ENCODE data around the gene SBF2. TPM values are rescaled to one million over a fixed set of nuclear protein-coding genes. Genes with fewer than 3 reads are reported as not detected.

Gene SBF2
- total and polyA plus RNA-seq, 3 experiments from 2014 or later, result 3.7 to 4.3 (median 4.2) TPM

DNA sequence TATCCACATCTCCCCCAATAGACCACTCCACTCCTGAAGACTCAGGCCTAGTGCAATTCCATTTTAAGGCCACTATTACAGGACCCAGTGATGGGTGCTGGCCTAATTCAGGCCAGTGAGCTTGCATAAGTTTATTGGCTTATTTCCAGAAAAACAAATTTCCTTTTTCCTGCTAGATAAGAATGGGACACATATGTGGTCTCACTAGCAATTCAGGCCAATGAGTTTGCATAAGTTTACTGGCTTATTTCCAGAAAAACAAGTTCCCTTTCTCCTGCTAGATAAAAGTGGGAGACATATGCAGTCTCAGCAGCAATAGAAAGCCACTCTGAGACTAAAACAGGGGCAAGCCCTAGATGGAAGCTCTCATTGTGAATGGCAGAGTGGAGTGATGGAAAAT is 33.2 kb upstream of the SBF2 start:
- Mint-ChIP-seq H3K27ac (no peak overlapping the region), H3K4me1 (peaks cover 0 to 4% (median 0%) of the 10 kb centered on the region in 3 donors), H3K4me3 (no peak overlapping the region), H3K36me3 (no peaks in the 10 kb centered on the region), H3K9me3 (no peaks in the 10 kb centered on the region), H3K27me3 (peaks cover 12 to 32% of the 10 kb centered on the region in 2 donors)
- H3K4me3 ChIP-seq (ENCODE audit: low read length), result no peak overlapping the region
- DNase-seq, result no peak
- peaks cover 4% of the 10 kb centered on the region for H3K27me3 ChIP-seq (ENCODE audit: insufficient read depth, low read length, poor library complexity, severe bottlenecking)
- no peaks in the 10 kb centered on the region for H3K4me1 ChIP-seq (ENCODE audit: insufficient read depth, low read length)
- no peaks in the 10 kb centered on the region for H3K36me3 ChIP-seq (ENCODE audit: insufficient read depth, low read length)
- H3K9me3 ChIP-seq (ENCODE audit: low read length), result no peaks in the 10 kb centered on the region
- ChIA-PET CTCF (interaction anchor here (3.3 kb wide), 1 partner anchor 19 kb away, joined by 12 read pairs; no protein-coding TSS in a partner anchor), POLR2A (no interaction called here)
- H3K27ac ChIP-seq (ENCODE audit: low read depth, low read length), result no peak overlapping the region

DNA sequence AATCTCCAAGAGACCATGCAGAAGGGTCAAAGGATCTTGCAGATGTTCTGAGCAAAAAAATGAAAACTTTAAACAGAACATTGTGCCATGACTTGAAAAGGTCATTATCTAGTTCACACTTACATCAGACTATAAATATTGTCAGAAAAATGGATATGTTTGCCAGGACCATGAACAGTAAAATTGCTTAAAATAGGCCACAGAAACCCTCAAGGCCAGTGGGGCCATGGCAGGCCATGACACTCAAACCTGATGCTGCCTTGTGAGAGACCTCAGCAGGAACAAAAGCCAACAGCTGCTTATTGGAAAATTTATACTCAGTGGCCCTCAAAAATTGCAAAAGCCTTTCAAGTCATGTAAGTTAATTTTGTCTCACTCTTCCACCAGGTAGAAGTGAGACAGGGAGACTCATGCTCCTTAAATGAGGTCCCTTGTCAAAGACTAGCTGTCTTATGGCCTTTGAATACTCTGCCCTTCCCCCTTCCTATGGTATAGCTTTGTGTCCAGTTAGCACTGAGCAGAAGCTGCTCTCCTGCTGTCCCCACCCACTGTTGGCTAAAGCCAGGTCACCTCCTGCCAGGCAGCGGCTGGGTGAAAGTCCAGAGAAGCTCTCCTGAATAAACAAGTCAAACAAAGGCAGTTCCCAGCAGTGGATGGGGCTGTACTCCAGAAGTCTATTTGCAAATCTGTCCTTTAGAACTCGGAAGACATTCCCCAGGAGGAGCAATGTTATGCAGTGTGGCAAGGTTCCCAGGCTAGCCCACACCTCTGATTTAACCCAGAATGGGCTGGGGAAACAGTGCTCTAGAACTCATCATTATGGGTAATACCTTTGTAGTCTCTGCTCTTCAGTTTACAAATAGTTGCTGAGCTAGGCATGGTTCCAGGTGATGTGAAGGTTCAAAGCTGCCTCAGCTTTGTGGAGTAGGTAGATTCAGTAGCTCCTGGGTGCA is 32.3 kb upstream of the SBF2 start:
- no peak overlapping the region for H3K4me3 ChIP-seq (ENCODE audit: low read length)
- Mint-ChIP-seq H3K4me3 (no peak overlapping the region), H3K36me3 (no peaks in the 10 kb centered on the region), H3K9me3 (no peaks in the 10 kb centered on the region), H3K27me3 (peaks cover 10 to 23% of the 10 kb centered on the region in 2 donors), H3K4me1 (peaks cover 0 to 4% (median 0%) of the 10 kb centered on the region in 3 donors), H3K27ac (no peak overlapping the region)
- no peaks in the 10 kb centered on the region for H3K9me3 ChIP-seq (ENCODE audit: low read length)
- no peaks in the 10 kb centered on the region for H3K36me3 ChIP-seq (ENCODE audit: insufficient read depth, low read length)
- POLR2A ChIA-PET, result no interaction called here
- no peak for DNase-seq
- H3K27me3 ChIP-seq (ENCODE audit: insufficient read depth, low read length, poor library complexity, severe bottlenecking), result peaks cover 4% of the 10 kb centered on the region
- no peaks in the 10 kb centered on the region for H3K4me1 ChIP-seq (ENCODE audit: insufficient read depth, low read length)
- CTCF ChIA-PET, result interaction anchor here (1.1 to 3.3 kb wide), 4 partner anchors 18 to 567 kb away, joined by 3 to 12 read pairs (median 5); no protein-coding TSS in a partner anchor
- no peak overlapping the region for H3K27ac ChIP-seq (ENCODE audit: low read depth, low read length)

DNA sequence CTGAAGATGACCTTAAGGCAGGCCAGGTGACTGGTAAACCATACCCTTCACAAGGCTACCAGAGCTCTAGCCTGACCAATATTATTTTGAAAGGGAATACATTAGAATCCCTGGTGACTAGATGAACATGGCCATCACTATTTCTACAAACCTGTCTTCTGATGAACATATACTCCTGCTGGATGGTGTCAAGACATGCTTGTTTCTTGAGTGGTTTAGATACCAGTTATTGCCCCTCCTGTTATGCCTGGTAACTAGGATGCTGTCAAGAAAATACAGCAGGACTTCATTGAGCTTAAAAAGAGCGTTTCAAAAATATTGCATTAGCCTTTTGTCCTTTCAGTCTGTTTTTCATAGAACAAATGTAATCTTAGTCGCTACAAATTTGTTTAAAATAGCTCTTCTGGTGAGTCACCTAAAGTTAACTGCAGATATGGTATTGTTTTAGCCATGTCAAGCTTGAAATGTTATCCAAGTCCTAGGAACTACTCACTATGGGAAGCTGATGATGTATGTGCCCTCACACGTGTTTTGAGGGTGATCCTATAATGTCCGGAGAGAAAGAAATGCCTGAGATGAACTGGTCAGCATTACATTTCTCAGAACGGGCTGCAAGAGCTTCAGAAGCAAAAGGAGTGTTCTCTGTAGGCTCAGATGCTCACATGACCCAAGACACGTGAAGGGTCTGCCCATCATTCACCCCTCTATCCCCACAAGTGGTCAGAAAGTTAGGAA is 31.4 kb upstream of the SBF2 start:
- peaks cover 4% of the 10 kb centered on the region for H3K27me3 ChIP-seq (ENCODE audit: insufficient read depth, low read length, poor library complexity, severe bottlenecking)
- no peaks in the 10 kb centered on the region for H3K9me3 Mint-ChIP-seq
- H3K27ac Mint-ChIP-seq, result no peak overlapping the region
- no peaks in the 10 kb centered on the region for H3K9me3 ChIP-seq (ENCODE audit: low read length)
- ChIA-PET CTCF (interaction anchor here (0.6 to 3.3 kb wide), 7 partner anchors 8 to 711 kb away, joined by 3 to 12 read pairs (median 3); no protein-coding TSS in a partner anchor), POLR2A (no interaction called here)
- peaks cover 10 to 20% of the 10 kb centered on the region in 2 donors for H3K27me3 Mint-ChIP-seq
- H3K4me3 ChIP-seq (ENCODE audit: low read length), result no peak overlapping the region
- peaks cover 0 to 4% (median 0%) of the 10 kb centered on the region in 3 donors for H3K4me1 Mint-ChIP-seq
- no peaks in the 10 kb centered on the region for H3K36me3 ChIP-seq (ENCODE audit: insufficient read depth, low read length)
- no peak for DNase-seq
- H3K4me3 Mint-ChIP-seq, result no peak overlapping the region
- no peak overlapping the region for H3K27ac ChIP-seq (ENCODE audit: low read depth, low read length)
- H3K36me3 Mint-ChIP-seq, result no peaks in the 10 kb centered on the region
- H3K4me1 ChIP-seq (ENCODE audit: insufficient read depth, low read length), result no peaks in the 10 kb centered on the region

DNA sequence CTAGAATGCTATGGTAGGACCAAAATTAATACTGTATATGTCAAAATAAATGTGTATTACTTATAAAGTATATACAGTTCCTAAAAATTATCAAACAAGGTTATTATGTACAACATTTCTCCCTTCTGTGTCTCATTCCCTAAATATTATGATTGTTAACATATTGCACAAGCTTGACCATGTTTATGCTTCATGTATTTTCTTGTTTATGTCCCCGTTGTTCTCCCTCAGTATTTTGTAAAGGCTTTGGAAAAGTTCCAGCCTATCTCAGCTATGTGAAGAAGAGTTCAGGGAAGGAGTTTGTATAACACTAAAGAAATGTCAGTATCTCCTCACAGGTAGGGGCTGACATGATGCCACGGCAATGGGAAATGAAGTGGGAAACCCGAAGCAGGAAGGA is 30.5 kb upstream of the SBF2 start:
- no peaks in the 10 kb centered on the region for H3K36me3 ChIP-seq (ENCODE audit: insufficient read depth, low read length)
- no peaks in the 10 kb centered on the region for H3K9me3 ChIP-seq (ENCODE audit: low read length)
- DNase-seq, result no peak
- peaks cover 7 to 20% of the 10 kb centered on the region in 2 donors for H3K27me3 Mint-ChIP-seq
- ChIA-PET POLR2A (no interaction called here), CTCF (interaction anchor here (1.0 to 3.3 kb wide), 6 partner anchors 9 to 710 kb away, joined by 3 to 12 read pairs (median 4); no protein-coding TSS in a partner anchor)
- H3K27ac ChIP-seq (ENCODE audit: low read depth, low read length), result no peak overlapping the region
- peaks cover 0 to 4% (median 0%) of the 10 kb centered on the region in 3 donors for H3K4me1 Mint-ChIP-seq
- peaks cover 4% of the 10 kb centered on the region for H3K27me3 ChIP-seq (ENCODE audit: insufficient read depth, low read length, poor library complexity, severe bottlenecking)
- H3K4me3 ChIP-seq (ENCODE audit: low read length), result no peak overlapping the region
- no peaks in the 10 kb centered on the region for H3K4me1 ChIP-seq (ENCODE audit: insufficient read depth, low read length)
- H3K27ac Mint-ChIP-seq, result no peak overlapping the region
- H3K36me3 Mint-ChIP-seq, result no peaks in the 10 kb centered on the region
- H3K4me3 Mint-ChIP-seq, result no peak overlapping the region
- no peaks in the 10 kb centered on the region for H3K9me3 Mint-ChIP-seq

DNA sequence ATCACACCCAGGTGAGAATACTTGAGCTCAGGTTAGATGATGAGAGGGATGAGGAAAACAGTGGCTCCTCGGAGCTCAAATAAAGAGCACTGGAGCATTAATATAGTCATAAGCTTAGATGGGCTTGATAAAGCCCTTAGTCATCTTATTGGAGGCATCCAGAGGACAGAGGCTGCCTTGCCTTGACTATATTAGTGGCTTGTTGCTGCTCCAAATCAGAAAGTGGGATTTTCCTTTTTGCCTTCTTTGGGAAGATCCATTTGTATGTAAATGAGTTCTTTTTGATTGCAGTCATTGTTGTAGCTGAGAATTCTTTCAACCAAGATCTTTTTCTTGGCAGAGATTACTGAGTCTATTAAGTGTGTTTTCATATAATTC is 29.8 kb upstream of the SBF2 start:
- H3K27me3 ChIP-seq (ENCODE audit: insufficient read depth, low read length, poor library complexity, severe bottlenecking), result peaks cover 4% of the 10 kb centered on the region
- no peak for DNase-seq
- Mint-ChIP-seq H3K36me3 (no peaks in the 10 kb centered on the region), H3K9me3 (no peaks in the 10 kb centered on the region), H3K27ac (no peak overlapping the region), H3K27me3 (peaks cover 7 to 20% of the 10 kb centered on the region in 2 donors), H3K4me1 (peaks cover 0 to 4% (median 0%) of the 10 kb centered on the region in 3 donors), H3K4me3 (no peak overlapping the region)
- CTCF ChIA-PET, result interaction anchor here (1.1 to 3.3 kb wide), 4 partner anchors 351 to 567 kb away, joined by 3 to 7 read pairs (median 4); no protein-coding TSS in a partner anchor
- no peaks in the 10 kb centered on the region for H3K4me1 ChIP-seq (ENCODE audit: insufficient read depth, low read length)
- no peaks in the 10 kb centered on the region for H3K9me3 ChIP-seq (ENCODE audit: low read length)
- POLR2A ChIA-PET, result no interaction called here
- no peaks in the 10 kb centered on the region for H3K36me3 ChIP-seq (ENCODE audit: insufficient read depth, low read length)
- H3K27ac ChIP-seq (ENCODE audit: low read depth, low read length), result no peak overlapping the region
- H3K4me3 ChIP-seq (ENCODE audit: low read length), result no peak overlapping the region

DNA sequence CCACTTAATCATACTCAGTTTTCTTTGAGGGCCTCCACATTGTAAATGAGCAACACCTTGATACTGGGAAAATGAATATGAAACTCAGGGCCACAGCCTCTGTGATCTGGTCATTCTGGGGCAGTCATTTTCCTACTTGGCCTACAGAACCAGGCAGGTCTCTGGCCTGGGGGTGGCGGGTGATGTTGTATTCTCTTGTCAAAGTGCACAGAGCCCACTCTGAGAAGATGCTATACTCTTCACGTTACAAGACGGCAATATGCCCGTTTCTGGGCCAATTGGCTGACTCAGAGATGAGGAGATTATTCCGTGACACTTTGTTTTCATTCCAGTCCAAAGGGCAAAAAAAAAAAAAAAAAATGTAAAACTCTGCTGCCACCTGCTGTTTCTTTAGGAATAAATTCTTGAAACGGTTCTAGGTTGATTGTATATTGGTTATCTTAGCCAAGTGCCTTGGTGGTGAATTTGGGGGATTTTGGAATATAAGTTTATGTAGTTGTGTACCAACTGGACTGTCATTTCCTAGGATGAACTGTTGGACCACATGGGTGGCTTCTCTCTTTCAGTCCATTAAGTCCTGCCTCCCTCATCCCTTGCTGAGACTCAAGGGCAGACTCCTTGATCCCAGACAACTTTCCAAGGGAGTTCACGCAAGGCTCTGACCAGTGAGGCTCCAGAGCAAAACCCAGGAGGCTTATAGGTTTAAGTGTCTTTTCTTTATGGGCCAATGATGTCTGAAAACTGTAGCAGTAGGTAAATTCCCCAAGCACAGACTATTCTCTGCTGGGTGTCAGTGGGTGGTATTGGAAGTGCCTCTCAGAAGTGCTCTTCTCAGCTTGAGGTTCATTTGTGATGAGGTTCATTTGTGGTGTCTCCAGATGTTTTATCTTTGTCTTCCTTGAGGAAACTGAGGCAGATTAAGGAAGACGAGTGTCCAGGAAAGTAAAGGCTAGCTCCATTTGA is 29.1 kb upstream of the SBF2 start:
- H3K36me3 ChIP-seq (ENCODE audit: insufficient read depth, low read length), result no peaks in the 10 kb centered on the region
- POLR2A ChIA-PET, result no interaction called here
- no peaks in the 10 kb centered on the region for H3K4me1 ChIP-seq (ENCODE audit: insufficient read depth, low read length)
- Mint-ChIP-seq H3K4me3 (peak overlapping the region in 1 of 7 donors; percentile 15), H3K9me3 (no peaks in the 10 kb centered on the region), H3K36me3 (no peaks in the 10 kb centered on the region), H3K27me3 (peaks cover 3 to 20% of the 10 kb centered on the region in 2 donors), H3K4me1 (peaks cover 0 to 4% (median 0%) of the 10 kb centered on the region in 3 donors), H3K27ac (peak overlapping the region in 1 of 8 donors; percentile 35)
- no peak overlapping the region for H3K4me3 ChIP-seq (ENCODE audit: low read length)
- H3K27me3 ChIP-seq (ENCODE audit: insufficient read depth, low read length, poor library complexity, severe bottlenecking), result peaks cover 4% of the 10 kb centered on the region
- H3K27ac ChIP-seq (ENCODE audit: low read depth, low read length), result no peak overlapping the region
- CTCF ChIA-PET, result interaction anchor here (1.1 to 3.3 kb wide), 6 partner anchors 115 to 567 kb away, joined by 3 to 7 read pairs (median 4); no protein-coding TSS in a partner anchor
- peak in 4 of 5 donors; percentile 16 to 62 (median 33) for DNase-seq
- no peaks in the 10 kb centered on the region for H3K9me3 ChIP-seq (ENCODE audit: low read length)

DNA sequence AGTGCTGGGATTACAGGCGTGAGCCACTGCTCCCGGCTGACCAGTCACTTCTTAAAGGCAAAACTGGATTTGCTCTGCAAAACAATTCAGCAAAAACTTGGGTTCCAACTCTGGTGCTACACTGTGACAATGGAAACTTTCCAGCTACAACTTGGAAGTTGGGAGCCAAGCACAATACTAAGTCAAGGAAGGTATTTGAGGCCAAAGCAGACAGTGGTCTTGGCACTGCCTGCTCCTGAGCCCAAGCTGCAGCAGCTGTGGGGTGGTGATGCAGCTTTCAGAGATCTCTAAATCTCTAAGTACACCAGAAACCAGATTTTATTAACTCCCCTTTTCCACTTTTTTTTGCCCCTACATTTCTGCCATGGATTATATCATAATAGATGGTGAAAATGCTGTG is 28.4 kb upstream of the SBF2 start:
- H3K27ac ChIP-seq (ENCODE audit: low read depth, low read length), result no peak overlapping the region
- H3K4me3 Mint-ChIP-seq, result no peak overlapping the region
- no peaks in the 10 kb centered on the region for H3K9me3 ChIP-seq (ENCODE audit: low read length)
- no peak overlapping the region for H3K4me3 ChIP-seq (ENCODE audit: low read length)
- no peaks in the 10 kb centered on the region for H3K4me1 ChIP-seq (ENCODE audit: insufficient read depth, low read length)
- no peak overlapping the region for H3K27ac Mint-ChIP-seq
- H3K27me3 Mint-ChIP-seq, result peaks cover 7 to 25% of the 10 kb centered on the region in 2 donors
- POLR2A ChIA-PET, result no interaction called here
- peaks cover 4% of the 10 kb centered on the region for H3K27me3 ChIP-seq (ENCODE audit: insufficient read depth, low read length, poor library complexity, severe bottlenecking)
- no peaks in the 10 kb centered on the region for H3K36me3 Mint-ChIP-seq
- no peaks in the 10 kb centered on the region for H3K36me3 ChIP-seq (ENCODE audit: insufficient read depth, low read length)
- H3K9me3 Mint-ChIP-seq, result no peaks in the 10 kb centered on the region
- DNase-seq, result no peak
- peaks cover 0 to 4% (median 0%) of the 10 kb centered on the region in 3 donors for H3K4me1 Mint-ChIP-seq
- CTCF ChIA-PET, result interaction anchor here (0.9 to 2.0 kb wide), 3 partner anchors 115 to 564 kb away, joined by 3 to 7 read pairs (median 5); no protein-coding TSS in a partner anchor

All from CD8-positive, alpha-beta memory T cell (primary cell).